GM18870 (cell line): ENCODE results near the gene KCNIP3.
"Not testable (repeated sequence)": the region's sequence is repeated elsewhere in the genome, so short reads cannot be mapped to it uniquely, and the experiment has no call there.

ENCODE experiments used
- ATAC-seq: cut with Tn5 transposase; IDR thresholded peaks from one replicate; pipeline ENCODE4 v1.9.1; 2021; ENCODE audit warnings: moderate library complexity; ENCODE audit not compliant: unreplicated experiment

Gene KCNIP3

GRCh38 chr2:95359501-95359930, 62.4 kb downstream of the KCNIP3 start:
- ATAC-seq, result no peak

GRCh38 chr2:95361216-95361980, 64.3 kb downstream of the KCNIP3 start:
- no peak for ATAC-seq

GRCh38 chr2:95362486-95362885, 65.3 kb downstream of the KCNIP3 start:
- no peak for ATAC-seq

GRCh38 chr2:95366514-95366913, 69.4 kb downstream of the KCNIP3 start:
- no peak for ATAC-seq

GRCh38 chr2:95372216-95372829, 75.2 kb downstream of the KCNIP3 start:
- ATAC-seq, result no peak

GRCh38 chr2:95372845-95373244, 75.7 kb downstream of the KCNIP3 start:
- ATAC-seq, result no peak

- ATAC-seq, result no peak
Measured at GRCh38 chr2:95374029-95374428, 76.9 kb downstream of the KCNIP3 start.

- ATAC-seq, result no peak
Measured at GRCh38 chr2:95374451-95374920, 77.3 kb downstream of the KCNIP3 start.

GRCh38 chr2:95374921-95375471, 77.8 kb downstream of the KCNIP3 start:
- no peak for ATAC-seq

GRCh38 chr2:95375532-95376150, 78.5 kb downstream of the KCNIP3 start:
- no peak for ATAC-seq

- ATAC-seq, result no peak
Measured at GRCh38 chr2:95376311-95377215, 79.4 kb downstream of the KCNIP3 start.

GRCh38 chr2:95377216-95378123, 80.3 kb downstream of the KCNIP3 start:
- ATAC-seq, result no peak

- not testable (repeated sequence) for ATAC-seq
Measured at GRCh38 chr2:95378281-95378680, 81.1 kb downstream of the KCNIP3 start.

- no peak for ATAC-seq
Measured at GRCh38 chr2:95379371-95379831, 82.3 kb downstream of the KCNIP3 start.

- no peak for ATAC-seq
Measured at GRCh38 chr2:95380280-95380679, 83.1 kb downstream of the KCNIP3 start.

- ATAC-seq, result no peak
Measured at GRCh38 chr2:95380731-95381130, 83.6 kb downstream of the KCNIP3 start.

GRCh38 chr2:95381212-95382191, 84.4 kb downstream of the KCNIP3 start:
- ATAC-seq, result no peak

GRCh38 chr2:95382192-95382591, 85.0 kb downstream of the KCNIP3 start:
- no peak for ATAC-seq
